Keratinocyte (primary cell): ENCODE results near the gene CEACAM18. TPM values are rescaled to one million over a fixed set of nuclear protein-coding genes. Genes with fewer than 3 reads are reported as not detected.

Experiments used
- DNase-seq: peaks from one replicate; pipeline ENCODE4 v3.0.0-alpha.2; 2011; ENCODE audit warnings: low read depth, missing footprints, low spot score
- FAIRE-seq: peaks from 2 replicates; lab custom pipeline; 2011; peaks lifted over from hg19 to GRCh38; lab: Jason Lieb, UNC
- H2AFZ ChIP-seq: 2 replicates; pipeline ENCODE4 v1.6.0; 2012; ENCODE audit warnings: low read length, control low read depth, inconsistent platforms; ENCODE audit not compliant: control insufficient read depth
- H3K27ac ChIP-seq: 2 replicates; pipeline ENCODE4 v1.5.1; 2011; ENCODE audit warnings: low read length; ENCODE audit not compliant: control insufficient read depth, insufficient read depth
- H3K27me3 ChIP-seq: 3 replicates; pipeline ENCODE4 v1.6.0; 2011; ENCODE audit warnings: low read length; ENCODE audit not compliant: control insufficient read depth, insufficient read depth; ENCODE audit errors: extremely low read depth
- H3K36me3 ChIP-seq, 2 experiments: 2 replicates in 1 of 2; 3 replicates in 1 of 2; pipeline ENCODE4 v1.5.1; 2011; ENCODE audit warnings: low read length in 2 of 2, mild to moderate bottlenecking in 1 of 2; ENCODE audit not compliant: control insufficient read depth in 2 of 2, insufficient read depth in 2 of 2; ENCODE audit errors: extremely low read depth in 1 of 2
- H3K4me1 ChIP-seq: 3 replicates; pipeline ENCODE4 v1.5.1; 2011; ENCODE audit warnings: low read length; ENCODE audit not compliant: control insufficient read depth, insufficient read depth; ENCODE audit errors: extremely low read depth
- H3K4me2 ChIP-seq: 3 replicates; pipeline ENCODE4 v1.6.0; 2011; ENCODE audit warnings: low read depth, low read length; ENCODE audit not compliant: control insufficient read depth, insufficient read depth; ENCODE audit errors: extremely low read depth
- H3K4me3 ChIP-seq, 3 experiments: fragments of 200-600 bp in 1 of 3; sonication (generic) in 1 of 3; 2 replicates in 2 of 3; 3 replicates in 1 of 3; pipeline ENCODE4 v1.5.1; 2011 to 2016; ENCODE audit warnings: low read length in 3 of 3, mild to moderate bottlenecking in 3 of 3, control low read depth in 2 of 3, inconsistent platforms in 1 of 3, low read depth in 1 of 3, mixed read lengths in 1 of 3, mixed run types in 1 of 3, moderate library complexity in 1 of 3; ENCODE audit not compliant: control insufficient read depth in 2 of 3, insufficient read depth in 2 of 3; ENCODE audit errors: extremely low read depth in 1 of 3
- H3K79me2 ChIP-seq: 2 replicates; pipeline ENCODE4 v1.6.0; 2012; ENCODE audit warnings: low read length; ENCODE audit not compliant: control insufficient read depth, insufficient read depth
- H3K9ac ChIP-seq: 3 replicates; pipeline ENCODE4 v1.6.0; 2011; ENCODE audit warnings: low read length; ENCODE audit not compliant: control insufficient read depth, insufficient read depth; ENCODE audit errors: extremely low read depth
- H3K9me1 ChIP-seq: 3 replicates; pipeline ENCODE4 v1.6.0; 2011; ENCODE audit warnings: low read length; ENCODE audit not compliant: control insufficient read depth, insufficient read depth; ENCODE audit errors: extremely low read depth
- H3K9me3 ChIP-seq: 2 replicates; pipeline ENCODE4 v1.5.1; 2012; ENCODE audit warnings: low read depth, low read length; ENCODE audit not compliant: control insufficient read depth
- H4K20me1 ChIP-seq: 3 replicates; pipeline ENCODE4 v1.6.0; 2011; ENCODE audit warnings: low read length; ENCODE audit not compliant: control insufficient read depth, insufficient read depth; ENCODE audit errors: extremely low read depth
- CTCF ChIP-seq, 3 experiments: IDR thresholded peaks in 1 of 3; conservative IDR thresholded peaks in 1 of 3; optimal IDR thresholded peaks in 1 of 3; 2 replicates in 2 of 3; 3 replicates in 1 of 3; pipeline versions ENCODE3 to v1.5.1; 2011; ENCODE audit warnings: low read length in 3 of 3, mild to moderate bottlenecking in 3 of 3, moderate library complexity in 2 of 3, control low read depth in 1 of 3, inconsistent platforms in 1 of 3; ENCODE audit not compliant: insufficient read depth in 2 of 3; ENCODE audit errors: extremely low read depth in 1 of 3
- EZH2 ChIP-seq: IDR thresholded peaks from one replicate; pipeline ENCODE4 v1.6.1; 2012; ENCODE audit warnings: inconsistent platforms, mild to moderate bottlenecking, low read length, moderate library complexity
- dilution Hi-C: fragments of 300-500 bp; cut with MboI; formaldehyde crosslinking; loops from one replicate; pipeline ENCODE4 v1.7.0; 2020; ENCODE audit warnings: low sequenced_read_pairs; ENCODE audit not compliant: extremely low pct_ligation_motif_present
- polyA plus RNA-seq, 5 experiments: library from polyadenylated mRNA; depleted of rRNA in 3 of 5; stranded (reverse) in 3 of 5; stranded (forward) in 1 of 5; unstranded in 1 of 5; fragments of >200 nt; gene quantifications; 1 replicate in 1 of 5; 2 replicates in 3 of 5; 3 replicates in 1 of 5; pipeline versions ENCODE4 v1.2.1 to v1.2.3, GENCODE V29; 2011 to 2012; ENCODE audit warnings: missing spikeins in 2 of 5, low read depth in 1 of 5, low replicate concordance in 1 of 5

CEACAM18 gene
- polyA plus RNA-seq, 1 donor (not counting 4 experiments of a cell fraction or from before 2014, with no cell fraction given): not detected

- H3K79me2 ChIP-seq: no peaks in the 10 kb centered on the region
- H3K27me3 ChIP-seq: no peaks in the 10 kb centered on the region
- no peaks in the 10 kb centered on the region for H3K9me3 ChIP-seq
- dilution Hi-C loops: no loop called here
- TF ChIP-seq EZH2 (no peak), CTCF (optimal IDR thresholded peaks at IDR 0.05 in 1 of 3, IDR thresholded peaks at IDR 0.05 in 1 of 3, conservative IDR thresholded peaks at IDR 0.05 in 1 of 3; ENCODE audit: extremely low read depth in 1 of 3, insufficient read depth in 2 of 3, low read length in 3 of 3) (no peak)
- no peak overlapping the region for H3K27ac ChIP-seq
- no peaks in the 10 kb centered on the region for H3K4me1 ChIP-seq
- H3K36me3 ChIP-seq: no peaks in the 10 kb centered on the region
- H4K20me1 ChIP-seq: no peaks in the 10 kb centered on the region
- no peak overlapping the region for H2AFZ ChIP-seq
- no peak overlapping the region for H3K4me3 ChIP-seq
- H3K9ac ChIP-seq: no peak overlapping the region
- H3K4me2 ChIP-seq: no peak overlapping the region
- DNase-seq (no peak), FAIRE-seq (no peak)
- no peaks in the 10 kb centered on the region for H3K9me1 ChIP-seq
These were observed 47.2 kb upstream of the CEACAM18 start for GRCh38 chr19:51431124-51431523.

GRCh38 chr19:51433043-51433442, 45.3 kb upstream of the CEACAM18 start:
- Histone ChIP-seq H2AFZ (no peak overlapping the region), H3K27ac (no peak overlapping the region), H3K4me3 (no peak overlapping the region), H3K4me1 (no peaks in the 10 kb centered on the region), H4K20me1 (no peaks in the 10 kb centered on the region), H3K9me1 (no peaks in the 10 kb centered on the region), H3K9me3 (no peaks in the 10 kb centered on the region), H3K27me3 (no peaks in the 10 kb centered on the region), H3K79me2 (no peaks in the 10 kb centered on the region), H3K4me2 (no peak overlapping the region), H3K36me3 (no peaks in the 10 kb centered on the region), H3K9ac (no peak overlapping the region)
- TF ChIP-seq EZH2: no peak
- no peak for TF ChIP-seq CTCF (optimal IDR thresholded peaks at IDR 0.05 in 1 of 3, IDR thresholded peaks at IDR 0.05 in 1 of 3, conservative IDR thresholded peaks at IDR 0.05 in 1 of 3; ENCODE audit: extremely low read depth in 1 of 3, insufficient read depth in 2 of 3, low read length in 3 of 3)
- dilution Hi-C loops: no loop called here
- FAIRE-seq (no peak), DNase-seq (no peak)
